Measurements from ENCODE around the gene SFXN5. TPM values are rescaled to one million over a fixed set of nuclear protein-coding genes. Genes with fewer than 3 reads are reported as not detected.

The SFXN5 gene
- total RNA-seq, 6 experiments from 2014 or later, result 10.2 to 17.0 (median 14.7) TPM

DNA sequence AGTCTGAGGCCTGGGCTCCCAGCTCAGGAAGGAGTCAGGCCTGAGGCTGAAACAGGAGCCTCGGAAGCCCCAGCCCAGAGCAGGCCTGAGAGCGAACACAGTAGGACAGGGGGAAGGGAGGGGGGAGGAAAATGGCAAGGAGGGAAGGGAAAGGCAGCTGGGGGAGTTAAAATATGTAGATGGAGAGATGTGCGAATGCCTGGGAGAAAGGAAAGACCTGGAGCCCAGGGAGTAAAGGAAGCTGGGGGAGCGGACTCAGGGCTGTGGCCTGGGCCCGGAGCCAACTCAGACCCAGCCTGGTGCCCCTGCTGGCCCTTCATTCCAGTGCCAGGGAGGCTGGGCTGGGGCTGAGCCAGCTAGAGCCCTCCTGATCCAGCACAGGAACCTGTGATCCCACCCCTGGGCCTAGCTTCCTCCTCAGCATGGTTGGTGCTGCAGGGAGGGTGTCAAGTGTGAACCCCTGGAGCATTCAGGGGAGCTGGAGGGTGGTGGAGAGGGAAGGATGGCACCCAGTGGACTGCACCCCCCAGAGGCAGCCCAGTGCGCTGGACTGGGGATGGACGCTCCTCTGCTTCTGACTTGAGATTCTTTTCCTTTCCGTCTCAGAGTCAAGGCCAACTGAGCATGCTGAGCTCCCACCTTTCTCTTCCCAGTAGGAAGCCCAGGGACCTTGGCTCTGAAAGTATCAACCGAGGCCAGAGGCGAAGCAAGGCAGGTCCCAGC, 107.9 kb downstream of the SFXN5 start:
- Mint-ChIP-seq H3K36me3 (ENCODE audit: low read depth) (no peaks in the 10 kb centered on the region), H3K9me3 (no peaks in the 10 kb centered on the region), H3K27ac (no peak overlapping the region), H3K4me3 (no peak overlapping the region), H3K27me3 (ENCODE audit: insufficient read depth) (peaks cover 5% of the 10 kb centered on the region), H3K4me1 (ENCODE audit: low read depth) (no peaks in the 10 kb centered on the region)
- TF ChIP-seq, protein P1, sequence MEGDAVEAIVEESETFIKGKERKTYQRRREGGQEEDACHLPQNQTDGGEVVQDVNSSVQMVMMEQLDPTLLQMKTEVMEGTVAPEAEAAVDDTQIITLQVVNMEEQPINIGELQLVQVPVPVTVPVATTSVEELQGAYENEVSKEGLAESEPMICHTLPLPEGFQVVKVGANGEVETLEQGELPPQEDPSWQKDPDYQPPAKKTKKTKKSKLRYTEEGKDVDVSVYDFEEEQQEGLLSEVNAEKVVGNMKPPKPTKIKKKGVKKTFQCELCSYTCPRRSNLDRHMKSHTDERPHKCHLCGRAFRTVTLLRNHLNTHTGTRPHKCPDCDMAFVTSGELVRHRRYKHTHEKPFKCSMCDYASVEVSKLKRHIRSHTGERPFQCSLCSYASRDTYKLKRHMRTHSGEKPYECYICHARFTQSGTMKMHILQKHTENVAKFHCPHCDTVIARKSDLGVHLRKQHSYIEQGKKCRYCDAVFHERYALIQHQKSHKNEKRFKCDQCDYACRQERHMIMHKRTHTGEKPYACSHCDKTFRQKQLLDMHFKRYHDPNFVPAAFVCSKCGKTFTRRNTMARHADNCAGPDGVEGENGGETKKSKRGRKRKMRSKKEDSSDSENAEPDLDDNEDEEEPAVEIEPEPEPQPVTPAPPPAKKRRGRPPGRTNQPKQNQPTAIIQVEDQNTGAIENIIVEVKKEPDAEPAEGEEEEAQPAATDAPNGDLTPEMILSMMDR (IDR thresholded peaks at IDR 0.05), result no peak
- no peak for DNase-seq

DNA sequence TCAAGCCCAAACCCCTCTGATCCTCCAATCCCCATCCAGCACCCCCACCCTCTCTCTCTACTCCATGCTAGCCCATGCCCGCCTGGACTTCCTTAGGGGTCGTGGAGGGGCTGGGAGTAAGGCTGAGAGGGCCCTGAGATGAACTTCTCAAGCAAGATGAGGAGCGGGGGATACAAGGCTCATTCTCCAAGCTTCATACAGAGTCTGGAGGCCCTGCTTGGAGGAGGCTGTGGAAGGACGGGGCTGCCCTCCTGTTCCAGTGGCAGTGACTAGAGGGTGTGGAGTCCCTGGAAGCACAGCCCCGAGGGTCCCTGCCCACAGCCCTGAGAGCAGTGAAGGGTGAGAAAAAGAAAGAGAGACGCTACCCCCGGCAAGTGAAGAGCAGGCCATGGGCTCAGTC, 108.6 kb downstream of the SFXN5 start:
- DNase-seq, result no peak
- TF ChIP-seq, protein P1 (IDR thresholded peaks at IDR 0.05), result no peak
- Mint-ChIP-seq H3K27ac (no peak overlapping the region), H3K27me3 (ENCODE audit: insufficient read depth) (peaks cover 5% of the 10 kb centered on the region), H3K9me3 (no peaks in the 10 kb centered on the region), H3K4me3 (no peak overlapping the region), H3K4me1 (ENCODE audit: low read depth) (no peaks in the 10 kb centered on the region), H3K36me3 (ENCODE audit: low read depth) (no peaks in the 10 kb centered on the region)

DNA sequence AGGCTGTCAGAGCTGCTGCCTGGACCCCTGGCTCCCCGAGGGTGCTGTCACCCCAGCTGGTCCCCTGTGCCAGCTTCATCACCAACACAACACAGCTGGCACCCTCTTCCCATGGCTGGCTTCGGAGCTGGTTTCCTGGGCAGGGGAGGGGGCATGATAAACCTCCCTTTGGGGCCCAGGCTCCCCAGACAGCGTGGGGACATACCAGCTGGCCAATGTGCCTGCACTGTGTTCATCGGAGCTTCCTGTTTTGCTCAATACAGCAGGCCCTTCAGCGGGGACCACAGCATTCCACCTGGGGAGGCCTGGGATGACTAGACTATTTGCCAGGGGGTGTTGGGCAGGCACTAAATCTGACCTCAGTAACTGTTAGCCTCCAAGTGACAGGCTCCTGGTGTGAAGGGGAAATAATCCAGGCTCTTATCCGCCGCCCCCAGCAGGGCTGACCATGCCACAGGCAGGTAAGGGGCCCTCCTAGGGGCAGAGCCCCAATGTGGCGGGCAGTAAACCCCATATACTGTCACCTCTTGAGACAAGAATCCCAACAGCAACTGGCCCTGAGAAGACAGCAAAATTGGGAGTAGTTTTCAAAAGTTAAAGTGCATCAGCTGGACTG, 109.6 kb downstream of the SFXN5 start:
- DNase-seq, result no peak
- no peaks in the 10 kb centered on the region for H3K36me3 Mint-ChIP-seq (ENCODE audit: low read depth)
- H3K27me3 Mint-ChIP-seq (ENCODE audit: insufficient read depth), result peaks cover 5% of the 10 kb centered on the region
- H3K4me3 Mint-ChIP-seq, result no peak overlapping the region
- no peaks in the 10 kb centered on the region for H3K9me3 Mint-ChIP-seq
- TF ChIP-seq, protein P1 (IDR thresholded peaks at IDR 0.05), result no peak
- no peak overlapping the region for H3K27ac Mint-ChIP-seq
- no peaks in the 10 kb centered on the region for H3K4me1 Mint-ChIP-seq (ENCODE audit: low read depth)

- Mint-ChIP-seq H3K27me3 (ENCODE audit: insufficient read depth) (peaks cover 5% of the 10 kb centered on the region), H3K9me3 (no peaks in the 10 kb centered on the region), H3K36me3 (ENCODE audit: low read depth) (no peaks in the 10 kb centered on the region), H3K27ac (no peak overlapping the region), H3K4me3 (no peak overlapping the region), H3K4me1 (ENCODE audit: low read depth) (no peaks in the 10 kb centered on the region)
- DNase-seq, result no peak
- TF ChIP-seq, protein P1 (IDR thresholded peaks at IDR 0.05), result no peak
Measured at GRCh38 chr2:72961036-72961720, 110.3 kb downstream of the SFXN5 start.

- TF ChIP-seq, protein P1 (IDR thresholded peaks at IDR 0.05), result no peak
- no peak for DNase-seq
- Mint-ChIP-seq H3K36me3 (ENCODE audit: low read depth) (no peaks in the 10 kb centered on the region), H3K27me3 (ENCODE audit: insufficient read depth) (peaks cover 5% of the 10 kb centered on the region), H3K4me3 (no peak overlapping the region), H3K4me1 (ENCODE audit: low read depth) (no peaks in the 10 kb centered on the region), H3K27ac (no peak overlapping the region), H3K9me3 (no peaks in the 10 kb centered on the region)
Measured at GRCh38 chr2:72959995-72960981, 111.2 kb downstream of the SFXN5 start.
